ENCODE measurements around the gene SLC5A2.
"Not testable (repeated sequence)": the region's sequence is repeated elsewhere in the genome, so short reads cannot be mapped to it uniquely, and the experiment has no call there.

The SLC5A2 gene

DNA sequence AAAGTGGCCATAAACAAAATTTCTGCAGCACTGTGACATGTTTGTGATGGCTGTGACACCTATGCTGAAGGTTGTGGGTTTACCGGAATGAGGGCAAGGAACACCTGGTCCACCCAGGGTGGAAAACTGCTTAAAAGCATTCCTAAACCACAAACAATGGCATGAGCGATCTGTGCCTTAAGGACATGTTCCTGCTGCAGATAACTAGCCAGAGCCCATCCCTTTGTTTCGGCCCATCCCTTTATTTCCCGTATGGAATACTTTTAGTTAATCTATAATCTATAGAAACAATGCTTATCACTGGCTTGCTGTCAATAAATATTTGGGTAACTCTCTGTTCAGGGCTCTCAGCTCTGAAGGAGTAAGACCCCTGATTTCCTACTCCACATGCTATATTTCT is 56.8 kb downstream of the SLC5A2 start:
- not testable (repeated sequence) for H3K23ac ChIP-seq (ENCODE audit: low read length in 2 of 2); H3K9ac ChIP-seq (ENCODE audit: low read length); H2AFZ ChIP-seq (ENCODE audit: low read depth, low read length); H3K36me3 ChIP-seq (ENCODE audit: control insufficient read depth in 1 of 2, insufficient read depth in 2 of 2, low read depth in 1 of 2, low read length in 2 of 2); H3K18ac ChIP-seq (ENCODE audit: low read depth in 1 of 2, low read length in 2 of 2); H3K4me1 ChIP-seq (ENCODE audit: control insufficient read depth, insufficient read depth, low read depth, low read length); H4K91ac ChIP-seq (ENCODE audit: low read length); H2BK5ac ChIP-seq (ENCODE audit: low read depth, low read length, poor library complexity, severe bottlenecking); H3K27me3 ChIP-seq (ENCODE audit: control insufficient read depth in 1 of 2, insufficient read depth in 1 of 2, low read length in 2 of 2); H2BK120ac ChIP-seq (ENCODE audit: low read depth, low read length); H3K79me1 ChIP-seq (replicated peaks; ENCODE audit: low read length, poor library complexity, severe bottlenecking); H3K4ac ChIP-seq (ENCODE audit: low read depth in 1 of 2, low read length in 2 of 2); H3K4me3 ChIP-seq (ENCODE audit: insufficient read depth in 1 of 2, low read depth in 1 of 2, low read length in 2 of 2); H3K27ac ChIP-seq (ENCODE audit: low read length, poor library complexity, severe bottlenecking); H4K8ac ChIP-seq (ENCODE audit: low read length); DNase-seq; H3K4me2 ChIP-seq (ENCODE audit: low read length, poor library complexity, severe bottlenecking); H3K14ac ChIP-seq (ENCODE audit: low read length in 2 of 2); H2AK5ac ChIP-seq (ENCODE audit: low read length, severe bottlenecking); H2BK12ac ChIP-seq (ENCODE audit: low read length in 2 of 2)
- 88% methylated on average over 1 of the region's 4 CpGs for WGBS
- H2BK15ac ChIP-seq (ENCODE audit: low read depth, poor library complexity, severe bottlenecking) = peak overlapping the region; percentile 28
- peaks cover 10% of the 10 kb centered on the region for H3K9me3 ChIP-seq (ENCODE audit: control insufficient read depth, low read length)
